Neural cell (in vitro differentiated cells): Measurements from ENCODE around the gene KLHL6. TPM values are rescaled to one million over a fixed set of nuclear protein-coding genes. Genes with fewer than 3 reads are reported as not detected.

Experiments used
- H2AFZ ChIP-seq: fragments of 200-600, 300-800 bp; sonication (generic), shearing (Covaris generic); 2 replicates; pipeline ENCODE4 v1.6.0; 2014; ENCODE audit warnings: low read depth, mild to moderate bottlenecking, antibody characterized with exemption, low read length, moderate library complexity
- H3F3A ChIP-seq: fragments of 200-600 bp; shearing (Covaris generic); 2 replicates; pipeline ENCODE4 v1.6.1; 2016; ENCODE audit warnings: mild to moderate bottlenecking, moderate library complexity, mixed read lengths, antibody characterized with exemption, low read length; ENCODE audit not compliant: insufficient read depth, poor library complexity, severe bottlenecking
- H3K27ac ChIP-seq: fragments of 200-600, 300-800 bp; sonication (generic), shearing (Covaris generic); 2 replicates; pipeline ENCODE4 v1.5.1; 2014; ENCODE audit warnings: mild to moderate bottlenecking, low read length, moderate library complexity
- H3K27me3 ChIP-seq: fragments of 300-800, 200-600 bp; sonication (generic), shearing (Covaris generic); 2 replicates; pipeline ENCODE4 v1.6.0; 2014; ENCODE audit warnings: mild to moderate bottlenecking, low read depth, low read length, moderate library complexity; ENCODE audit not compliant: insufficient read depth
- H3K36me3 ChIP-seq: fragments of 300-800, 200-600 bp; sonication (generic), shearing (Covaris generic); 2 replicates; pipeline ENCODE4 v1.5.1; 2014; ENCODE audit warnings: mild to moderate bottlenecking, antibody characterized with exemption, low read length, moderate library complexity; ENCODE audit not compliant: insufficient read depth
- H3K4me2 ChIP-seq: fragments of 300-800, 200-600 bp; sonication (generic), shearing (Covaris generic); 2 replicates; pipeline ENCODE4 v1.6.0; 2014; ENCODE audit warnings: mild to moderate bottlenecking, low read length
- H3K4me3 ChIP-seq: fragments of 300-800, 200-600 bp; sonication (generic), shearing (Covaris generic); 2 replicates; pipeline ENCODE4 v1.5.1; 2014; ENCODE audit warnings: mild to moderate bottlenecking, low read length, moderate library complexity
- H3K79me2 ChIP-seq: fragments of 200-600 bp; shearing (Covaris generic); replicated peaks from 2 replicates; pipeline ENCODE4 v1.6.0; 2014; ENCODE audit warnings: mild to moderate bottlenecking, low read length, moderate library complexity; ENCODE audit not compliant: insufficient read depth
- H3K9ac ChIP-seq: fragments of 300-800, 200-600 bp; sonication (generic), shearing (Covaris generic); 2 replicates; pipeline ENCODE4 v1.6.1; 2016; ENCODE audit warnings: mild to moderate bottlenecking, low read length, mixed read lengths
- H3K9me2 ChIP-seq: fragments of 200-600 bp; shearing (Covaris generic); 2 replicates; pipeline ENCODE4 v1.6.1; 2016; ENCODE audit warnings: mild to moderate bottlenecking, low read length, mixed read lengths; ENCODE audit not compliant: insufficient read depth
- H3K9me3 ChIP-seq: fragments of 200-600, 300-800 bp; sonication (generic), shearing (Covaris generic); 2 replicates; pipeline ENCODE4 v1.6.1; 2016; ENCODE audit warnings: mild to moderate bottlenecking, mixed run types, low read length, moderate library complexity, mixed read lengths
- H4K20me1 ChIP-seq: fragments of 200-600 bp; shearing (Covaris generic); 2 replicates; pipeline ENCODE4 v1.6.1; 2016; ENCODE audit warnings: mild to moderate bottlenecking, mixed run types; ENCODE audit not compliant: insufficient read depth
- EP300 ChIP-seq: fragments of 450-650 bp; conservative IDR thresholded peaks from 2 replicates; pipeline ENCODE4 v1.6.1; 2014; ENCODE audit warnings: antibody characterized with exemption, mild to moderate bottlenecking, moderate library complexity; ENCODE audit not compliant: poor library complexity, severe bottlenecking
- EZH2 ChIP-seq: fragments of 200-600, 300-800 bp; shearing (Covaris generic), sonication (generic); IDR thresholded peaks from 2 replicates; pipeline ENCODE4 v1.6.1; 2014; ENCODE audit warnings: antibody characterized with exemption, low read length, borderline replicate concordance, mild to moderate bottlenecking; ENCODE audit not compliant: insufficient read depth, poor library complexity, severe bottlenecking
- MXI1 ChIP-seq: fragments of 450-650 bp; conservative IDR thresholded peaks from 2 replicates; pipeline ENCODE4 v1.6.1; 2014; ENCODE audit warnings: antibody characterized with exemption, mild to moderate bottlenecking; ENCODE audit not compliant: poor library complexity, severe bottlenecking
- POLR2AphosphoS5 ChIP-seq: IDR thresholded peaks from 2 replicates; pipeline ENCODE4 v1.6.1; 2012
- RAD21 ChIP-seq: fragments of 450-650 bp; conservative IDR thresholded peaks from 2 replicates; pipeline ENCODE4 v1.6.1; 2014; ENCODE audit warnings: antibody characterized with exemption, mild to moderate bottlenecking, moderate library complexity
- SMC3 ChIP-seq: fragments of 450-650 bp; conservative IDR thresholded peaks from 2 replicates; pipeline ENCODE4 v1.6.1; 2014; ENCODE audit warnings: antibody characterized with exemption, mild to moderate bottlenecking, moderate library complexity; ENCODE audit not compliant: poor library complexity
- TAF1 ChIP-seq: IDR thresholded peaks from 2 replicates; pipeline ENCODE4 v1.6.1; 2012; ENCODE audit warnings: low read depth
- polyA plus RNA-seq: library from polyadenylated mRNA; depleted of rRNA; stranded (reverse); fragments of >200 nt; gene quantifications from 2 replicates; pipeline ENCODE4 v1.2.3, GENCODE V29; 2014
- TF ChIP-seq, protein P1 (sequence below): IDR thresholded peaks from 2 replicates; pipeline ENCODE4 v1.6.1; 2012; ENCODE audit warnings: borderline replicate concordance
- TF ChIP-seq, protein P2 (sequence below): fragments of 450-650 bp; IDR thresholded peaks from 2 replicates; pipeline ENCODE4 v1.5.1; 2014; ENCODE audit warnings: antibody characterized with exemption, mild to moderate bottlenecking, moderate library complexity; ENCODE audit not compliant: poor library complexity, severe bottlenecking

KLHL6 gene
- polyA plus RNA-seq, 1 donor from 2014 or later, result not detected

GRCh38 chr3:183564046-183564445 lies 8.5 kb upstream of the KLHL6 start:
- Histone ChIP-seq H3K9me3 (no peaks in the 10 kb centered on the region), H3K27me3 (no peaks in the 10 kb centered on the region), H4K20me1 (no peaks in the 10 kb centered on the region), H3K4me2 (no peak overlapping the region), H3K27ac (no peak overlapping the region), H3K9ac (no peak overlapping the region), H3K4me3 (no peak overlapping the region), H2AFZ (no peak overlapping the region), H3K79me2 (no peaks in the 10 kb centered on the region), H3F3A (no peaks in the 10 kb centered on the region), H3K36me3 (no peaks in the 10 kb centered on the region), H3K9me2 (no peaks in the 10 kb centered on the region)
- TF ChIP-seq TAF1 (no peak), EZH2 (no peak), POLR2AphosphoS5 (no peak), RAD21 (no peak), EP300 (no peak), MXI1 (no peak), SMC3 (no peak)
- TF ChIP-seq, protein P1, sequence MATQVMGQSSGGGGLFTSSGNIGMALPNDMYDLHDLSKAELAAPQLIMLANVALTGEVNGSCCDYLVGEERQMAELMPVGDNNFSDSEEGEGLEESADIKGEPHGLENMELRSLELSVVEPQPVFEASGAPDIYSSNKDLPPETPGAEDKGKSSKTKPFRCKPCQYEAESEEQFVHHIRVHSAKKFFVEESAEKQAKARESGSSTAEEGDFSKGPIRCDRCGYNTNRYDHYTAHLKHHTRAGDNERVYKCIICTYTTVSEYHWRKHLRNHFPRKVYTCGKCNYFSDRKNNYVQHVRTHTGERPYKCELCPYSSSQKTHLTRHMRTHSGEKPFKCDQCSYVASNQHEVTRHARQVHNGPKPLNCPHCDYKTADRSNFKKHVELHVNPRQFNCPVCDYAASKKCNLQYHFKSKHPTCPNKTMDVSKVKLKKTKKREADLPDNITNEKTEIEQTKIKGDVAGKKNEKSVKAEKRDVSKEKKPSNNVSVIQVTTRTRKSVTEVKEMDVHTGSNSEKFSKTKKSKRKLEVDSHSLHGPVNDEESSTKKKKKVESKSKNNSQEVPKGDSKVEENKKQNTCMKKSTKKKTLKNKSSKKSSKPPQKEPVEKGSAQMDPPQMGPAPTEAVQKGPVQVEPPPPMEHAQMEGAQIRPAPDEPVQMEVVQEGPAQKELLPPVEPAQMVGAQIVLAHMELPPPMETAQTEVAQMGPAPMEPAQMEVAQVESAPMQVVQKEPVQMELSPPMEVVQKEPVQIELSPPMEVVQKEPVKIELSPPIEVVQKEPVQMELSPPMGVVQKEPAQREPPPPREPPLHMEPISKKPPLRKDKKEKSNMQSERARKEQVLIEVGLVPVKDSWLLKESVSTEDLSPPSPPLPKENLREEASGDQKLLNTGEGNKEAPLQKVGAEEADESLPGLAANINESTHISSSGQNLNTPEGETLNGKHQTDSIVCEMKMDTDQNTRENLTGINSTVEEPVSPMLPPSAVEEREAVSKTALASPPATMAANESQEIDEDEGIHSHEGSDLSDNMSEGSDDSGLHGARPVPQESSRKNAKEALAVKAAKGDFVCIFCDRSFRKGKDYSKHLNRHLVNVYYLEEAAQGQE, result no peak
- TF ChIP-seq, protein P2, sequence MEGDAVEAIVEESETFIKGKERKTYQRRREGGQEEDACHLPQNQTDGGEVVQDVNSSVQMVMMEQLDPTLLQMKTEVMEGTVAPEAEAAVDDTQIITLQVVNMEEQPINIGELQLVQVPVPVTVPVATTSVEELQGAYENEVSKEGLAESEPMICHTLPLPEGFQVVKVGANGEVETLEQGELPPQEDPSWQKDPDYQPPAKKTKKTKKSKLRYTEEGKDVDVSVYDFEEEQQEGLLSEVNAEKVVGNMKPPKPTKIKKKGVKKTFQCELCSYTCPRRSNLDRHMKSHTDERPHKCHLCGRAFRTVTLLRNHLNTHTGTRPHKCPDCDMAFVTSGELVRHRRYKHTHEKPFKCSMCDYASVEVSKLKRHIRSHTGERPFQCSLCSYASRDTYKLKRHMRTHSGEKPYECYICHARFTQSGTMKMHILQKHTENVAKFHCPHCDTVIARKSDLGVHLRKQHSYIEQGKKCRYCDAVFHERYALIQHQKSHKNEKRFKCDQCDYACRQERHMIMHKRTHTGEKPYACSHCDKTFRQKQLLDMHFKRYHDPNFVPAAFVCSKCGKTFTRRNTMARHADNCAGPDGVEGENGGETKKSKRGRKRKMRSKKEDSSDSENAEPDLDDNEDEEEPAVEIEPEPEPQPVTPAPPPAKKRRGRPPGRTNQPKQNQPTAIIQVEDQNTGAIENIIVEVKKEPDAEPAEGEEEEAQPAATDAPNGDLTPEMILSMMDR, result no peak

- Histone ChIP-seq H3K27ac (no peak overlapping the region), H3K36me3 (no peaks in the 10 kb centered on the region), H3K27me3 (no peaks in the 10 kb centered on the region), H3K79me2 (no peaks in the 10 kb centered on the region), H3F3A (no peaks in the 10 kb centered on the region), H3K9me2 (no peaks in the 10 kb centered on the region), H2AFZ (no peak overlapping the region), H4K20me1 (no peaks in the 10 kb centered on the region), H3K4me2 (no peak overlapping the region), H3K9me3 (no peaks in the 10 kb centered on the region), H3K9ac (no peak overlapping the region), H3K4me3 (no peak overlapping the region)
- TF ChIP-seq MXI1, result no peak
- no peak for TF ChIP-seq POLR2AphosphoS5
- TF ChIP-seq EZH2, result no peak
- no peak for TF ChIP-seq RAD21
- no peak for TF ChIP-seq TAF1
- TF ChIP-seq, protein P1, result no peak
- TF ChIP-seq EP300, result no peak
- TF ChIP-seq SMC3, result no peak
- TF ChIP-seq, protein P2, result no peak
Observed at GRCh38 chr3:183563536-183563874, 8.0 kb upstream of the KLHL6 start.
